GM12872 (cell line): ENCODE data around the gene FARS2.

Experiments
- TF ChIP-seq, protein P1 (sequence below): IDR thresholded peaks from 3 replicates; pipeline ENCODE4 v1.5.1; 2011; ENCODE audit warnings: low read depth, mild to moderate bottlenecking, low read length, moderate library complexity; ENCODE audit not compliant: insufficient read depth

FARS2 gene

DNA sequence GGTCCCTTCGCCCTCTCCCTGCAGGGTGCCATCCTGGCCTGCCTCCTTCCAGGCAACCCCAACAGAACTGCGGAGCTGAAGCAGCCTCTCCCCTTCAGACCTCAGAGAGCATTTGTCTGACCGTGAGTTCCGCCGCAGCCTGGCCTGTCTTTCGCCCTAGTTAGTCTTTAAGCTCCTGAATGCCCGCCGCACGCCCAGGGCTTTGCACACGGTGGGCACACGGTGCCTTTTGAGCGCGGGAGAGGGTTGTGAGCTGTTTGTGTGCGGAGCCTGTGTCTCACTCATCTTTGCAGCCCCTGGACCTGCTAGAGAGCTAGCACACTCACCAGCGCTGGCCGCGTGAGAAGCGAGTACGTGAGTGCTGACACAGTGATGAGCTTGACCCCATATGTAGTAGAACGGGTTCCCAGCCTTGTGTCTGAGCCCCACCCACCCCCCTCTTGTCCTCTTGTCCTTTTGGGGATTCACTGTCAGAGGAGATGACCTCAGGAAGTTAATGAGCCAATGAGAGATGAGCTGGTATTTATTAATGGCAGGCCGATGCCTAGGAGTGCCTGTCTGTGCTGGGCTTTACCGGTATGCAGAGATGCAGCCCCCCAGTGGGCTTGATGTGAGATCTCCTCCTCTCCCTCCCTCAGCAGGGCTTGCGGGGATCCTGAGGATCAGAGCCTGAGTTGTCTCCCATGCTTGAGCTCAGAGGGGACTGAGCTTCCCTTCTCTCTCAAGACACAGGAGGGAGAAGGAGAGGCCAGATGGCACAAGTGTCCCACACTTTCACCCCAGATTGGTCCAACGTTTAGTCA lies 249.2 kb downstream of the FARS2 start:
- TF ChIP-seq, protein P1, sequence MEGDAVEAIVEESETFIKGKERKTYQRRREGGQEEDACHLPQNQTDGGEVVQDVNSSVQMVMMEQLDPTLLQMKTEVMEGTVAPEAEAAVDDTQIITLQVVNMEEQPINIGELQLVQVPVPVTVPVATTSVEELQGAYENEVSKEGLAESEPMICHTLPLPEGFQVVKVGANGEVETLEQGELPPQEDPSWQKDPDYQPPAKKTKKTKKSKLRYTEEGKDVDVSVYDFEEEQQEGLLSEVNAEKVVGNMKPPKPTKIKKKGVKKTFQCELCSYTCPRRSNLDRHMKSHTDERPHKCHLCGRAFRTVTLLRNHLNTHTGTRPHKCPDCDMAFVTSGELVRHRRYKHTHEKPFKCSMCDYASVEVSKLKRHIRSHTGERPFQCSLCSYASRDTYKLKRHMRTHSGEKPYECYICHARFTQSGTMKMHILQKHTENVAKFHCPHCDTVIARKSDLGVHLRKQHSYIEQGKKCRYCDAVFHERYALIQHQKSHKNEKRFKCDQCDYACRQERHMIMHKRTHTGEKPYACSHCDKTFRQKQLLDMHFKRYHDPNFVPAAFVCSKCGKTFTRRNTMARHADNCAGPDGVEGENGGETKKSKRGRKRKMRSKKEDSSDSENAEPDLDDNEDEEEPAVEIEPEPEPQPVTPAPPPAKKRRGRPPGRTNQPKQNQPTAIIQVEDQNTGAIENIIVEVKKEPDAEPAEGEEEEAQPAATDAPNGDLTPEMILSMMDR, result no peak

DNA sequence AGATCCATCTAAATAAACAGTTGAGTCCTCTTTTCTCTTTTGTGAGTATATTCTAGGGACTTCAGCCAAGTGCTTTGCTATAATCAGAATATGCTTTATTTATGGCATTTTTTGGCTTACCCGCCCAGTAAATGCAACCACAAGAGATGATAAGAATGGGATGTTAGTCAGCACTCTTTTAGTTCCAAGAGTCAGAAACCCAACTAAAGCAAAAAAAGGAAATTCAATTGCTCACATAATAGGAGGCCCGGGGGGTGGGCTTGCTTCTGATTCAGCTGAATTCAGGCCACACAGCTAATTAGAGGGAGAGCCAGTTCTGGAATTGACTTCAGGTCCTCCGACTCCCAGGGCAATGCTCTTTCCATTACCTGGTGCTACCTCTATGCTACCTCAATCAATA lies 250.6 kb downstream of the FARS2 start:
- TF ChIP-seq, protein P1, result no peak

GRCh38 chr6:5512422-5512821 lies 251.1 kb downstream of the FARS2 start:
- TF ChIP-seq, protein P1, result no peak

- TF ChIP-seq, protein P1, result no peak
These were observed 252.1 kb downstream of the FARS2 start for GRCh38 chr6:5513408-5513807.

GRCh38 chr6:5514353-5514752 lies 253.0 kb downstream of the FARS2 start:
- TF ChIP-seq, protein P1, result no peak

DNA sequence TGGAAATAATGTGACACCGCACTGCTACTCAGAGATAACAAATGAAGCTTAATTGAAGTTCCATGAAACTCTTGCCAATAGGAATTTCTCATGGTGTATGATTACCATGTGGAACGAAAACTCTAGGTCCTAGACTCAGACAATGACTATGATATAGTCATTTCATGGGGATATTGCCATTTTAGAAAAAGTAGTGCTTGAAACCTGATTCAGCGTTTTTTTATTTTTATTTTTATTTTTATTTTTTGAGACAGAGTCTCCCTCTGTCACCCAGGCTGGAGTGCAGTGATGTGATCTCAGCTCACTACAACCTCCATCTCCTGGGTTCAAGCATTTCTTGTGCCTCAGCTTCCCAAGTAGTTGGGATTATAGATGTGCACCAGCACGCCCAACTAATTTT lies 253.9 kb downstream of the FARS2 start:
- TF ChIP-seq, protein P1, result no peak

DNA sequence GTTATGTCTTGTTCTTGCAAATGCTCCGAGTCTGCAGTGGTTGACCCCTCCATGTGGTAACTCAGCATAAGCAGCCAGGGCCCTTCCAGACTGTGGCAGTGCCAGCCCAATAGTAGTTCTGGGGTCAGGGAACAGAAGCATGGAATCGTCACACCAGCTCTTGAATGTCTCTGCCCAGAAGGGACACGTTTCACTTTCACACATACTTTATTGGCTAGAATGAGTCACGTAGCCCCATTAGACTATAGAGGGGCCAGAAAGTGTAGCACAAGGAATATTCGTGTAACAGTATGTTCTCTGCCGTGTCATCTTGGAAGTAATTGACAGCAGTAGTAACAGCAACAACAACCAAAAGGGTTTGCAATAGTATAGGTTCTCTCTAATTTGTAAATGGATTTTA lies 254.7 kb downstream of the FARS2 start:
- TF ChIP-seq, protein P1, result no peak
